Body of pancreas (tissue), 4 donors: ENCODE results near the gene CDH4.

Experiments
- POLR2A ChIP-seq, 3 donors: fragments of 450-650 bp; IDR thresholded peaks; one replicate each; pipeline ENCODE4 v1.6.1; 2016; ENCODE audit warnings: antibody characterized with exemption in 3 of 3, mild to moderate bottlenecking in 2 of 3
- TF ChIP-seq, protein P1 (sequence below), 7 experiments: fragments of 450-650 bp in 4 of 7; fragments of 200-600 bp in 3 of 7; sonication (generic) in 3 of 7; IDR thresholded peaks; one replicate each; pipeline ENCODE4 v1.5.1; 2016 to 2019; ENCODE audit warnings: antibody characterized with exemption in 7 of 7

DNA sequence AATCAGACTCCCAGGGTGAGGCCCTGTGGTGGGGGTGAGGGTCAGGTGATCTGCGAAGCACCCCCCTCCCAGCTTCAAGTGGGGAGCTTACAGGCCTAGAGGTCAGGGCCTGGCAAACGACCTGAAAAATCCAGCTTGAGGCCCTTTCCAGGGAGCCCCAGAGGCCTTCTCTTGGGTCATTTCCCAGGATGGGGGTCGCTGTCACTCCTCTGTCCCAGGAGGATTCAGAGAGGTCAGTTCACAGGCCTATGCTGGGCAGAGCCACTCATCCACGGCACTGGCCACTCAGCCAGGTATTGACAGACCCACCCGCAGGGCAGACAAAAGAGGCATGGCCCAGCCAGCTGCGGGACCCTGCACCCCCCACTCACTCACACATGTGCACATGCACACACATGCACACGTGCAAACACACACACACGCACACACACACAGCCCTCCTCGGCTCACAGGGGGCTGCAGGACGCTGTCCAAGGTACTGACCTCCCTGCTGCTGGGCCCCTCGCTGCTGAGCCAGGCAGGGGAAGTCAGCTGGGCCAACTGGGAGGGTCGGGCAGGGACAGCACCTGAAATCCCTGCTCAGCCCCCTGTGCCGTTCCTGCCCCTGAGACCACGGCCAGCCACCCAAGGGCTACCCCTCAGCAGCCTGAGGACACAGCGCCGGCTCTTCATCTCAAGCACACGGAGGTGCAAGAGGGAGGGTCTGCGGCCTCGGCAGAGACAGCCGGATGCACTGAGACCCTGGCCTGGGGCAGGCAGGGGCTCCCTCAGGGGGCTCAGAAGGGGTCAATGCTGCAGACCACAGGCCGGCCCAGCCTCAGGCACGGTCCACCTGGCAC is 699.9 kb downstream of the CDH4 start:
- TF ChIP-seq, protein P1, sequence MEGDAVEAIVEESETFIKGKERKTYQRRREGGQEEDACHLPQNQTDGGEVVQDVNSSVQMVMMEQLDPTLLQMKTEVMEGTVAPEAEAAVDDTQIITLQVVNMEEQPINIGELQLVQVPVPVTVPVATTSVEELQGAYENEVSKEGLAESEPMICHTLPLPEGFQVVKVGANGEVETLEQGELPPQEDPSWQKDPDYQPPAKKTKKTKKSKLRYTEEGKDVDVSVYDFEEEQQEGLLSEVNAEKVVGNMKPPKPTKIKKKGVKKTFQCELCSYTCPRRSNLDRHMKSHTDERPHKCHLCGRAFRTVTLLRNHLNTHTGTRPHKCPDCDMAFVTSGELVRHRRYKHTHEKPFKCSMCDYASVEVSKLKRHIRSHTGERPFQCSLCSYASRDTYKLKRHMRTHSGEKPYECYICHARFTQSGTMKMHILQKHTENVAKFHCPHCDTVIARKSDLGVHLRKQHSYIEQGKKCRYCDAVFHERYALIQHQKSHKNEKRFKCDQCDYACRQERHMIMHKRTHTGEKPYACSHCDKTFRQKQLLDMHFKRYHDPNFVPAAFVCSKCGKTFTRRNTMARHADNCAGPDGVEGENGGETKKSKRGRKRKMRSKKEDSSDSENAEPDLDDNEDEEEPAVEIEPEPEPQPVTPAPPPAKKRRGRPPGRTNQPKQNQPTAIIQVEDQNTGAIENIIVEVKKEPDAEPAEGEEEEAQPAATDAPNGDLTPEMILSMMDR (IDR thresholded peaks at IDR 0.05), result no peak
- TF ChIP-seq POLR2A (IDR thresholded peaks at IDR 0.05), result no peak
